Endothelial cell of umbilical vein (primary cell): ENCODE measurements around the gene IPO11.

Experiments
- CTCF ChIP-seq, 2 donors: IDR thresholded peaks; 1 replicate in 1 of 2; 2 replicates in 1 of 2; pipeline ENCODE4 v1.5.1; 2011; ENCODE audit warnings: low read length in 2 of 2, mild to moderate bottlenecking in 2 of 2, moderate library complexity in 2 of 2, control low read depth in 1 of 2, inconsistent platforms in 1 of 2, low read depth in 1 of 2; ENCODE audit not compliant: insufficient read depth in 1 of 2; ENCODE audit errors: extremely low read depth in 1 of 2
- POLR2A ChIP-seq: IDR thresholded peaks from 2 replicates; pipeline ENCODE4 v1.6.1; 2012; ENCODE audit warnings: low read depth, mild to moderate bottlenecking, control low read depth, low read length
- POLR2AphosphoS5 ChIP-seq: IDR thresholded peaks from 2 replicates; pipeline ENCODE4 v1.6.1; 2012; ENCODE audit warnings: low read depth, mild to moderate bottlenecking, control low read depth, low read length, moderate library complexity; ENCODE audit not compliant: insufficient read depth

- TF ChIP-seq CTCF (IDR thresholded peaks at IDR 0.05; ENCODE audit: extremely low read depth in 1 of 2, insufficient read depth in 1 of 2, low read depth in 1 of 2, low read length in 2 of 2) (no peak), POLR2A (no peak), POLR2AphosphoS5 (no peak)
Observed at GRCh38 chr5:62652225-62652624, 239.7 kb downstream of the IPO11 start.
